Cerebellar cortex (tissue), 1 donor: ENCODE results near the gene EBLN2.
"Not testable (repeated sequence)": the region's sequence is repeated elsewhere in the genome, so short reads cannot be mapped to it uniquely, and the experiment has no call there.

Source experiments
- DNase-seq: peaks from one replicate; pipeline ENCODE4 v3.0.0-alpha.2; 2015; ENCODE audit warnings: low spot score

Gene EBLN2

GRCh38 chr3:73066243-73066642 is 4.8 kb downstream of the EBLN2 start:
- DNase-seq = not testable (repeated sequence)

- DNase-seq = no peak
These were observed 7.0 kb downstream of the EBLN2 start for GRCh38 chr3:73068419-73068818.

- DNase-seq = no peak
These were observed 7.7 kb downstream of the EBLN2 start for GRCh38 chr3:73069187-73069586.

- DNase-seq = no peak
These were observed 8.5 kb downstream of the EBLN2 start for GRCh38 chr3:73069775-73070444.

GRCh38 chr3:73070675-73071575 is 9.5 kb downstream of the EBLN2 start:
- no peak for DNase-seq

GRCh38 chr3:73071952-73072351 is 10.5 kb downstream of the EBLN2 start:
- DNase-seq = no peak

GRCh38 chr3:73072634-73073033 is 11.2 kb downstream of the EBLN2 start:
- no peak for DNase-seq

GRCh38 chr3:73073091-73073707 is 11.7 kb downstream of the EBLN2 start:
- DNase-seq = no peak

GRCh38 chr3:73074781-73075180 is 13.3 kb downstream of the EBLN2 start:
- no peak for DNase-seq

- no peak for DNase-seq
These were observed 18.9 kb downstream of the EBLN2 start for GRCh38 chr3:73080216-73080966.

GRCh38 chr3:73081140-73081539 is 19.7 kb downstream of the EBLN2 start:
- no peak for DNase-seq

GRCh38 chr3:73084170-73084569 is 22.7 kb downstream of the EBLN2 start:
- DNase-seq = no peak

- DNase-seq = peak; percentile 50
These were observed 24.6 kb downstream of the EBLN2 start for GRCh38 chr3:73086071-73086494.

GRCh38 chr3:73094129-73094528 is 32.7 kb downstream of the EBLN2 start:
- DNase-seq = no peak

- DNase-seq = no peak
These were observed 33.5 kb downstream of the EBLN2 start for GRCh38 chr3:73094951-73095350.

- no peak for DNase-seq
These were observed 34.7 kb downstream of the EBLN2 start for GRCh38 chr3:73096169-73096568.

- DNase-seq = no peak
These were observed 36.6 kb downstream of the EBLN2 start for GRCh38 chr3:73098026-73098425.

GRCh38 chr3:73098873-73099272 is 37.4 kb downstream of the EBLN2 start:
- no peak for DNase-seq

- peak; percentile 84 for DNase-seq
These were observed 39.5 kb downstream of the EBLN2 start for GRCh38 chr3:73100741-73101559.

GRCh38 chr3:73101881-73102280 is 40.4 kb downstream of the EBLN2 start:
- DNase-seq = no peak

GRCh38 chr3:73107215-73107614 is 45.8 kb downstream of the EBLN2 start:
- no peak for DNase-seq
